ENCODE measurements around the gene CACUL1.
"Not testable (repeated sequence)": the region's sequence is repeated elsewhere in the genome, so short reads cannot be mapped to it uniquely, and the experiment has no call there.

Gene CACUL1

DNA sequence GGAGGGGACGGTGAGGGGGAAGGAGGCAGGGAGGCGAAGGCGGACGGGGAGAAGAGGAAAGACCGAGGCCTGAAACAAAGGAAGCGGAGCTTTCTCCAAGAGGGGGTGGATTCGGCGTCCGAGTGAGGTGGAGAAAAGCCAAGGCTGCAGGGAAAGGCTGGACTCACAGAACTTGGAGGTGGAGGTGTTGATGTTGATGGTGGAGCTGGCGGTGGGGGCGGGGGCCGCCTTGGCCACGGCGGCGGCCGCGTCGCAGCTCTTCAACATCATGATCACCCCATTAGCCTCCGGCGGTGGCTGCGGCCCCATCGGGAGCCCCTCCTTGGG lies 578 bp downstream of the CACUL1 start:
- H3K4me3 ChIP-seq (ENCODE audit: low read depth, low read length) = peak overlapping the region; percentile 97
- TF ChIP-seq, protein P1, sequence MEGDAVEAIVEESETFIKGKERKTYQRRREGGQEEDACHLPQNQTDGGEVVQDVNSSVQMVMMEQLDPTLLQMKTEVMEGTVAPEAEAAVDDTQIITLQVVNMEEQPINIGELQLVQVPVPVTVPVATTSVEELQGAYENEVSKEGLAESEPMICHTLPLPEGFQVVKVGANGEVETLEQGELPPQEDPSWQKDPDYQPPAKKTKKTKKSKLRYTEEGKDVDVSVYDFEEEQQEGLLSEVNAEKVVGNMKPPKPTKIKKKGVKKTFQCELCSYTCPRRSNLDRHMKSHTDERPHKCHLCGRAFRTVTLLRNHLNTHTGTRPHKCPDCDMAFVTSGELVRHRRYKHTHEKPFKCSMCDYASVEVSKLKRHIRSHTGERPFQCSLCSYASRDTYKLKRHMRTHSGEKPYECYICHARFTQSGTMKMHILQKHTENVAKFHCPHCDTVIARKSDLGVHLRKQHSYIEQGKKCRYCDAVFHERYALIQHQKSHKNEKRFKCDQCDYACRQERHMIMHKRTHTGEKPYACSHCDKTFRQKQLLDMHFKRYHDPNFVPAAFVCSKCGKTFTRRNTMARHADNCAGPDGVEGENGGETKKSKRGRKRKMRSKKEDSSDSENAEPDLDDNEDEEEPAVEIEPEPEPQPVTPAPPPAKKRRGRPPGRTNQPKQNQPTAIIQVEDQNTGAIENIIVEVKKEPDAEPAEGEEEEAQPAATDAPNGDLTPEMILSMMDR (IDR thresholded peaks at IDR 0.05; ENCODE audit: low read depth, low read length) = no peak

GRCh38 chr10:118753331-118754228 lies 1.2 kb downstream of the CACUL1 start:
- TF ChIP-seq, protein P1 (IDR thresholded peaks at IDR 0.05; ENCODE audit: low read depth, low read length) = no peak
- H3K4me3 ChIP-seq (ENCODE audit: low read depth, low read length) = peak overlapping the region; percentile 97

DNA sequence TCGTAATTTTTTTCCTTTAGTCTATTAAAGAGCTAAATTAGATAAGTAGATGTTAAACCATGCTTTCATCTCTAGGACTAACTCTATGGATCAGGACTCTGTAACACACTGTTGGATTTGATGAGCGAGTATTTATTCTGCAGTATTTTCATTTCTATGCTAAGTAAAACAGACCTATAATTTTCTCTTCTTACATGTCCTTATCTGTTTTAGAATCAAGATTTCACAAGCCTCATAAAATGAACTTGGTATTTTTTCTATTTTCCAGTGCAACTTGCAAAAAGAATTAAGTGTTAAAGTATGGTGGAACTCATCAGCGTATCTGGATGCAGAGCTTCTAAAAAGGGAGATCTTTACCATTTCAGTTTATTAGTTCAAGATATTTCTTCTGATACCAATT lies 2.4 kb downstream of the CACUL1 start:
- TF ChIP-seq, protein P1 (IDR thresholded peaks at IDR 0.05; ENCODE audit: low read depth, low read length) = no peak
- H3K4me3 ChIP-seq (ENCODE audit: low read depth, low read length) = no peak overlapping the region

- TF ChIP-seq, protein P1 (IDR thresholded peaks at IDR 0.05; ENCODE audit: low read depth, low read length) = no peak
- no peak overlapping the region for H3K4me3 ChIP-seq (ENCODE audit: low read depth, low read length)
These were observed 3.5 kb downstream of the CACUL1 start for GRCh38 chr10:118751265-118751664.

DNA sequence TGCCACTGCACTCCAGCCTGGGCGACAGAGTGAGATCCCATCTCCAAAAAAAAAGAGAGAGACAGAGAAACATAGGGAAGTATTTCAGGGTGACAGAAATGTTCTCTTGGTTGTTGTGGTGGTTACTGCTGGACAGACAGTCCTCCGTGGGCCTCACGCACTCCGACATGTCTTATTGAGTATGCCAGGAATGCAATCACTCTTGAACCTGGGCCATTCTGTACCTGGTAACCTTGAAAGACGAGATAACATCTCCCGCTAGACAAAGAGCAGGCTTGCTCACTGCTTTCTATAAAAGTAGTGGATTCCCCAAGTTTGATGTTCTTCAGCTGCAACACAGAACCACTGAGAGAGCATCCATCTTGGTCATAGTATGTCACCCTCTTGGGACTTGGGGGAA lies 6.7 kb downstream of the CACUL1 start:
- H3K4me3 ChIP-seq (ENCODE audit: low read depth, low read length) = no peak overlapping the region

GRCh38 chr10:118746246-118746645 lies 8.5 kb downstream of the CACUL1 start:
- TF ChIP-seq, protein P1 (IDR thresholded peaks at IDR 0.05; ENCODE audit: low read depth, low read length) = no peak

More for the DNA sequence above, 6.7 kb downstream of the CACUL1 start:
- TF ChIP-seq, protein P1 (IDR thresholded peaks at IDR 0.05; ENCODE audit: low read depth, low read length) = no peak

GRCh38 chr10:118745056-118745455 lies 9.7 kb downstream of the CACUL1 start:
- H3K4me3 ChIP-seq (ENCODE audit: low read depth, low read length) = no peak overlapping the region

More at GRCh38 chr10:118746246-118746645, 8.5 kb downstream of the CACUL1 start:
- H3K4me3 ChIP-seq (ENCODE audit: low read depth, low read length) = no peak overlapping the region

DNA sequence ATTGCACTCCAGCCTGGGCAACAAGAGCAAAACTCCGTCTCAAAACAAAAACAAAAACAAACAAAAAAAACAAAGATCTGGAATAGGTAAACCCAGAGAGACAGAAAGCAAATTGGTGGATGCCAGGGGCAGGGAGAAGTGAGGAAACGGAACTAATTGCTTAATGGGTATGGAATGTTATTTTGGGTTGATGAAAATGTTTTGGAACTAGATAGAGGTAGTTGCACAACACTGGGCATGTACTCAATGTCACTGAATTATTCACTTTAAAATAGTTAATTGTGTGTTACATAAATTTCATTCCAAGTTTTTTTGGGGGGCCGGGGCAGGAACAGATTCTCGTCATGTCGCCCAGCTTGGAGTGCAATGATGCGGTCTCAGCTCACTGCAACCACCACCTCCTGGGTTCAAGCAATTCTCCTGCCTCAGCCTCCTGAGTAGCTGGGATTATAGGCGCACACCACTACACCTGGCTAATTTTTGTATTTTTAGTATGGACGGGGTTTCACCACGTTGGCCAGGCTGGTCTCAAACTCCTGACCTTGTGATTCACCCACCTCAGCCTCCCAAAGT lies 10.3 kb downstream of the CACUL1 start:
- H3K4me3 ChIP-seq (ENCODE audit: low read depth, low read length) = not testable (repeated sequence)

More at GRCh38 chr10:118745056-118745455, 9.7 kb downstream of the CACUL1 start:
- TF ChIP-seq, protein P1 (IDR thresholded peaks at IDR 0.05; ENCODE audit: low read depth, low read length) = no peak
